Natural killer cell (primary cell): ENCODE measurements around the gene ITM2A. TPM values are rescaled to one million over a fixed set of nuclear protein-coding genes. Genes with fewer than 3 reads are reported as not detected.
A peak's percentile ranks its signal among the peaks of the same experiment; 100 is the strongest.

Source experiments
- ATAC-seq, 3 donors: fragments of 150-1000 bp in 2 of 3; fragments of 200-7000 bp in 1 of 3; cut with Tn5 transposase; 1 replicate in 1 of 3; 2 replicates in 2 of 3; pipeline ENCODE4 v1.10.0; 2021; ENCODE audit warnings: mild to moderate bottlenecking in 2 of 3, moderate library complexity in 2 of 3
- DNase-seq, 2 donors: peaks; one replicate each; pipeline versions ENCODE4 v3.0.0 to v3.0.0-alpha.2; 2013 to 2021; ENCODE audit warnings: mixed read lengths in 1 of 2
- H3K27ac ChIP-seq: one replicate; pipeline ENCODE4 v1.5.1; 2013; ENCODE audit warnings: mild to moderate bottlenecking, low read length
- H3K27me3 ChIP-seq: one replicate; pipeline ENCODE4 v1.6.1; 2013; ENCODE audit warnings: low read length; ENCODE audit not compliant: control insufficient read depth, insufficient read depth
- H3K36me3 ChIP-seq: one replicate; pipeline ENCODE4 v1.6.1; 2013; ENCODE audit warnings: low read length; ENCODE audit not compliant: control insufficient read depth, insufficient read depth
- H3K4me1 ChIP-seq: one replicate; pipeline ENCODE4 v1.6.1; 2013; ENCODE audit warnings: low read length; ENCODE audit not compliant: control insufficient read depth, insufficient read depth
- H3K4me3 ChIP-seq: one replicate; pipeline ENCODE4 v1.5.1; 2013; ENCODE audit warnings: low read length
- H3K9me3 ChIP-seq: one replicate; pipeline ENCODE4 v1.6.1; 2013; ENCODE audit warnings: low read length; ENCODE audit not compliant: control insufficient read depth, insufficient read depth
- H3K27ac Mint-ChIP-seq, 2 donors: one replicate each; pipeline ENCODE4 v1.8.0; 2022; ENCODE audit warnings: mild to moderate bottlenecking in 2 of 2, mixed read lengths in 2 of 2, moderate library complexity in 1 of 2
- H3K27me3 Mint-ChIP-seq, 2 donors: one replicate each; pipeline ENCODE4 v1.8.0; 2022; ENCODE audit warnings: low read depth in 2 of 2, mixed read lengths in 2 of 2
- H3K36me3 Mint-ChIP-seq: one replicate; pipeline ENCODE4 v1.8.0; 2022; ENCODE audit warnings: mixed read lengths
- H3K4me1 Mint-ChIP-seq, 2 donors: one replicate each; pipeline ENCODE4 v1.8.0; 2022; ENCODE audit warnings: mixed read lengths in 2 of 2
- H3K4me3 Mint-ChIP-seq: one replicate; pipeline ENCODE4 v1.8.0; 2022; ENCODE audit warnings: mild to moderate bottlenecking, moderate library complexity, mixed read lengths
- H3K9me3 Mint-ChIP-seq, 2 donors: one replicate each; pipeline ENCODE4 v1.8.0; 2022; ENCODE audit warnings: mixed read lengths in 2 of 2
- CTCF ChIP-seq: fragments of 200-600 bp; IDR thresholded peaks from one replicate; pipeline ENCODE4 v1.8.0; 2022; ENCODE audit warnings: antibody characterized with exemption
- WGBS: methylation state at CpG from one replicate; pipeline ENCODE4 v1.1.7; 2013; ENCODE audit warnings: missing lambda C conversion rate; ENCODE audit not compliant: insufficient coverage; 5-methylcytosine and 5-hydroxymethylcytosine counted together
- intact Hi-C: fragments of 100-400 bp; cut with micrococcal nuclease; formaldehyde crosslinking; loops from one replicate; pipeline ENCODE4 v1.14.2; 2022
- total RNA-seq, 4 donors: library from RNA; stranded (reverse); fragments of 120-200 nt in 1 of 4; gene quantifications; one replicate each; pipeline versions ENCODE4 v1.2.3 to v1.2.4, GENCODE V29; 2013 to 2022

Gene ITM2A
- total RNA-seq, 3 donors from 2014 or later (not counting 1 experiment from before 2014, with no cell fraction given): 34.7 to 72.5 (median 64.8) TPM

- intact Hi-C loops: loop anchor here (2.0 to 5.0 kb wide), 2 partner anchors 46 to 141 kb away; partner anchors contain the start of gene ITM2A
- ATAC-seq (no peak), DNase-seq (peak in 1 of 2 donors; percentile 66)
- peaks cover under 1 to 4% of the 10 kb centered on the region in 2 donors for H3K9me3 Mint-ChIP-seq
- no peaks in the 10 kb centered on the region for H3K36me3 ChIP-seq
- H3K27me3 ChIP-seq: no peaks in the 10 kb centered on the region
- 25% methylated on average over 2 of the region's 6 CpGs for WGBS
- H3K36me3 Mint-ChIP-seq: no peaks in the 10 kb centered on the region
- peaks cover 0 to 19% of the 10 kb centered on the region in 2 donors for H3K27me3 Mint-ChIP-seq
- H3K9me3 ChIP-seq: no peaks in the 10 kb centered on the region
- H3K27ac Mint-ChIP-seq: no peak overlapping the region
- peak overlapping the region; percentile 10 for H3K4me3 ChIP-seq
- H3K27ac ChIP-seq: no peak overlapping the region
- H3K4me3 Mint-ChIP-seq: peak overlapping the region; percentile 70
- no peaks in the 10 kb centered on the region for H3K4me1 ChIP-seq
- peak; percentile 51 for TF ChIP-seq CTCF
- H3K4me1 Mint-ChIP-seq: peaks cover 23% of the 10 kb centered on the region in 2 donors
Observed at GRCh38 chrX:79412972-79413371, 45.8 kb upstream of the ITM2A start.

- H3K36me3 ChIP-seq: no peaks in the 10 kb centered on the region
- no peak for ATAC-seq
- Mint-ChIP-seq H3K4me3 (no peak overlapping the region), H3K9me3 (peaks cover 4% of the 10 kb centered on the region in 2 donors), H3K27ac (no peak overlapping the region), H3K36me3 (no peaks in the 10 kb centered on the region), H3K4me1 (peaks cover 29 to 32% of the 10 kb centered on the region in 2 donors), H3K27me3 (peaks cover 0 to 19% of the 10 kb centered on the region in 2 donors)
- H3K27ac ChIP-seq: no peak overlapping the region
- no peak overlapping the region for H3K4me3 ChIP-seq
- no peak for DNase-seq
- no peaks in the 10 kb centered on the region for H3K9me3 ChIP-seq
- WGBS: no CpG with 5 or more reads among the region's 3 CpGs
- TF ChIP-seq CTCF: no peak
- intact Hi-C loops: loop anchor here (2.0 to 5.0 kb wide), 2 partner anchors 45 to 140 kb away; partner anchors contain the start of gene ITM2A
- no peaks in the 10 kb centered on the region for H3K4me1 ChIP-seq
- H3K27me3 ChIP-seq: no peaks in the 10 kb centered on the region
Observed at GRCh38 chrX:79412166-79412565, 45.0 kb upstream of the ITM2A start.

- Histone ChIP-seq H3K27ac (no peak overlapping the region), H3K9me3 (no peaks in the 10 kb centered on the region), H3K4me1 (no peaks in the 10 kb centered on the region), H3K36me3 (no peaks in the 10 kb centered on the region), H3K27me3 (no peaks in the 10 kb centered on the region), H3K4me3 (no peak overlapping the region)
- H3K36me3 Mint-ChIP-seq: peaks cover 13% of the 10 kb centered on the region
- no peak overlapping the region for H3K4me3 Mint-ChIP-seq
- peaks cover 29 to 34% of the 10 kb centered on the region in 2 donors for H3K4me1 Mint-ChIP-seq
- no peak for DNase-seq
- peaks cover 4 to 12% of the 10 kb centered on the region in 2 donors for H3K9me3 Mint-ChIP-seq
- TF ChIP-seq CTCF: no peak
- H3K27ac Mint-ChIP-seq: peak overlapping the region; percentile 52 to 85
- intact Hi-C loops: loop anchor here (5.0 to 10.0 kb wide), 4 partner anchors 137 to 325 kb away; partner anchors contain the start of gene GPR174
- H3K27me3 Mint-ChIP-seq: peaks cover 0 to 19% of the 10 kb centered on the region in 2 donors
- ATAC-seq: no peak
Observed at GRCh38 chrX:79409657-79410056, 42.5 kb upstream of the ITM2A start.
